Astrocyte (in vitro differentiated cells and primary cell): ENCODE data around the gene CCDC91.

Experiments
- EZH2 ChIP-seq: IDR thresholded peaks from 2 replicates; pipeline ENCODE4 v1.6.1; 2012; ENCODE audit warnings: mild to moderate bottlenecking, low read length, inconsistent platforms; ENCODE audit not compliant: insufficient read depth
- TF ChIP-seq, protein P1 (sequence below): IDR thresholded peaks from 2 replicates; pipeline ENCODE4 v1.5.1; 2011; ENCODE audit warnings: low read depth, mild to moderate bottlenecking, inconsistent platforms, low read length, moderate library complexity; ENCODE audit not compliant: insufficient read depth

DNA sequence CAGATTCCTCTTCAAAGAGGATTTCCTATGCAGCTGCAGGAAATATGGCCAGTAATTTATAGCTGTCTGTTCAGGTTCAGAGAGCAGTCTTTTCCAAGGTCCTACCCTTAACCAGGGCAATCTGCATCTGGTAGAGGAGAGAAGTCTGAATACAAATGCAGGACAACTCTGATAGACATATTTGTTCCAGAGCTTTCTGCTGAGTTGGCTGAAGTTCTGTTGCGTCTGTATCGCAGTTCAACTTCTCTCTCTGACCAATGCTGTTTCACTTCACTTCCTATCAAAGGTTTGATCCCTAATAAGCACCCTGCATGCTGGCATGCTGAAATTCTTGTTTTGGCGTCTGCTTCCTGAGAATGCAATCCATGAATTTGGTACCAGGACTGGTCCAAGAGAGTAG, 14.0 kb upstream of the CCDC91 start:
- TF ChIP-seq EZH2 = no peak
- TF ChIP-seq, protein P1, sequence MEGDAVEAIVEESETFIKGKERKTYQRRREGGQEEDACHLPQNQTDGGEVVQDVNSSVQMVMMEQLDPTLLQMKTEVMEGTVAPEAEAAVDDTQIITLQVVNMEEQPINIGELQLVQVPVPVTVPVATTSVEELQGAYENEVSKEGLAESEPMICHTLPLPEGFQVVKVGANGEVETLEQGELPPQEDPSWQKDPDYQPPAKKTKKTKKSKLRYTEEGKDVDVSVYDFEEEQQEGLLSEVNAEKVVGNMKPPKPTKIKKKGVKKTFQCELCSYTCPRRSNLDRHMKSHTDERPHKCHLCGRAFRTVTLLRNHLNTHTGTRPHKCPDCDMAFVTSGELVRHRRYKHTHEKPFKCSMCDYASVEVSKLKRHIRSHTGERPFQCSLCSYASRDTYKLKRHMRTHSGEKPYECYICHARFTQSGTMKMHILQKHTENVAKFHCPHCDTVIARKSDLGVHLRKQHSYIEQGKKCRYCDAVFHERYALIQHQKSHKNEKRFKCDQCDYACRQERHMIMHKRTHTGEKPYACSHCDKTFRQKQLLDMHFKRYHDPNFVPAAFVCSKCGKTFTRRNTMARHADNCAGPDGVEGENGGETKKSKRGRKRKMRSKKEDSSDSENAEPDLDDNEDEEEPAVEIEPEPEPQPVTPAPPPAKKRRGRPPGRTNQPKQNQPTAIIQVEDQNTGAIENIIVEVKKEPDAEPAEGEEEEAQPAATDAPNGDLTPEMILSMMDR = no peak
